Activated CD4-positive, CD25-positive, alpha-beta regulatory T cell treated with anti-CD3 and anti-CD28 coated beads, Interleukin-2, amount 50 U/mL, for 16 hours (primary cell): Measurements from ENCODE around the gene NAALADL1.
"Not testable (repeated sequence)": the region's sequence is repeated elsewhere in the genome, so short reads cannot be mapped to it uniquely, and the experiment has no call there.

Experiments used
- DNase-seq: peaks from one replicate; pipeline ENCODE4 v3.0.0-alpha.2; 2020; ENCODE audit warnings: low read depth, low spot score

Gene NAALADL1

GRCh38 chr11:65051398-65051858 is 6.9 kb downstream of the NAALADL1 start:
- no peak for DNase-seq

GRCh38 chr11:65047581-65048422 is 10.6 kb downstream of the NAALADL1 start:
- DNase-seq, result no peak

- no peak for DNase-seq
These were observed 12.6 kb downstream of the NAALADL1 start for GRCh38 chr11:65045728-65046127.

- no peak for DNase-seq
These were observed 13.3 kb downstream of the NAALADL1 start for GRCh38 chr11:65045061-65045460.

- no peak for DNase-seq
These were observed 14.4 kb downstream of the NAALADL1 start for GRCh38 chr11:65043881-65044501.

GRCh38 chr11:65042891-65043290 is 15.5 kb downstream of the NAALADL1 start:
- no peak for DNase-seq

GRCh38 chr11:65040847-65041622 is 17.3 kb downstream of the NAALADL1 start, which contains the start of gene SAC3D1:
SAC3D1 (plus strand) TSS chr11:65041210; CDS start chr11:65041293, 83 bp downstream.
- DNase-seq, result peak; percentile 66

GRCh38 chr11:65040520-65040846 is 17.9 kb downstream of the NAALADL1 start:
- no peak for DNase-seq

GRCh38 chr11:65036931-65037330 is 21.4 kb downstream of the NAALADL1 start:
- DNase-seq, result no peak

- DNase-seq, result no peak
These were observed 22.8 kb downstream of the NAALADL1 start for GRCh38 chr11:65035579-65035978.

GRCh38 chr11:65034423-65034822 is 23.9 kb downstream of the NAALADL1 start:
- DNase-seq, result no peak

- DNase-seq, result no peak
These were observed 26.1 kb downstream of the NAALADL1 start for GRCh38 chr11:65032216-65032615.

- peak; percentile 90 for DNase-seq
These were observed 30.9 kb downstream of the NAALADL1 start, which contains the start of gene SNX15 for GRCh38 chr11:65027213-65028067. SNX15 (plus strand) TSS chr11:65027439; CDS start chr11:65027538, 99 bp downstream.

GRCh38 chr11:65026810-65027209 is 31.5 kb downstream of the NAALADL1 start:
- DNase-seq, result no peak

- DNase-seq, result not testable (repeated sequence)
These were observed 34.9 kb downstream of the NAALADL1 start for GRCh38 chr11:65023502-65023901.

- no peak for DNase-seq
These were observed 36.8 kb downstream of the NAALADL1 start for GRCh38 chr11:65021509-65021908.

GRCh38 chr11:65021003-65021402 is 37.4 kb downstream of the NAALADL1 start:
- no peak for DNase-seq

GRCh38 chr11:65019824-65020223 is 38.5 kb downstream of the NAALADL1 start:
- no peak for DNase-seq

- no peak for DNase-seq
These were observed 40.4 kb downstream of the NAALADL1 start for GRCh38 chr11:65017937-65018336.

- no peak for DNase-seq
These were observed 41.6 kb downstream of the NAALADL1 start for GRCh38 chr11:65016705-65017104.

GRCh38 chr11:65014726-65015227 is 43.6 kb downstream of the NAALADL1 start:
- DNase-seq, result no peak
